ENCODE results near the gene BFSP2.
"Not testable (repeated sequence)": the region's sequence is repeated elsewhere in the genome, so short reads cannot be mapped to it uniquely, and the experiment has no call there.

Gene BFSP2

GRCh38 chr3:133477487-133477886, 77.6 kb downstream of the BFSP2 start:
- Histone ChIP-seq H3K36me3 (replicated peaks; ENCODE audit: low read depth, low read length) (no peaks in the 10 kb centered on the region), H3K9me3 (ENCODE audit: insufficient read depth, low read length) (peaks cover 4% of the 10 kb centered on the region; the same call in 1 of the 2 replicates), H3K27me3 (ENCODE audit: low read depth, low read length) (no peaks in the 10 kb centered on the region), H3K4me2 (ENCODE audit: low read length) (peak overlapping the region; percentile 95), H4K20me1 (ENCODE audit: insufficient read depth, low read length) (no peaks in the 10 kb centered on the region), H3K4me1 (ENCODE audit: low read length) (peaks cover 72% of the 10 kb centered on the region), H3K27ac (ENCODE audit: low read length) (peak overlapping the region; percentile 98), H3K79me2 (ENCODE audit: low read length) (no peaks in the 10 kb centered on the region), H3K4me3 (ENCODE audit: low read length) (no peak overlapping the region; the same call in 1 of the 2 replicates), H2AFZ (ENCODE audit: low read depth, low read length) (peak overlapping the region; percentile 24; the same call in 1 of the 2 replicates), H3K9ac (ENCODE audit: low read length) (peak overlapping the region; percentile 73; the same call in 1 of the 2 replicates)
- TF ChIP-seq, protein P1, sequence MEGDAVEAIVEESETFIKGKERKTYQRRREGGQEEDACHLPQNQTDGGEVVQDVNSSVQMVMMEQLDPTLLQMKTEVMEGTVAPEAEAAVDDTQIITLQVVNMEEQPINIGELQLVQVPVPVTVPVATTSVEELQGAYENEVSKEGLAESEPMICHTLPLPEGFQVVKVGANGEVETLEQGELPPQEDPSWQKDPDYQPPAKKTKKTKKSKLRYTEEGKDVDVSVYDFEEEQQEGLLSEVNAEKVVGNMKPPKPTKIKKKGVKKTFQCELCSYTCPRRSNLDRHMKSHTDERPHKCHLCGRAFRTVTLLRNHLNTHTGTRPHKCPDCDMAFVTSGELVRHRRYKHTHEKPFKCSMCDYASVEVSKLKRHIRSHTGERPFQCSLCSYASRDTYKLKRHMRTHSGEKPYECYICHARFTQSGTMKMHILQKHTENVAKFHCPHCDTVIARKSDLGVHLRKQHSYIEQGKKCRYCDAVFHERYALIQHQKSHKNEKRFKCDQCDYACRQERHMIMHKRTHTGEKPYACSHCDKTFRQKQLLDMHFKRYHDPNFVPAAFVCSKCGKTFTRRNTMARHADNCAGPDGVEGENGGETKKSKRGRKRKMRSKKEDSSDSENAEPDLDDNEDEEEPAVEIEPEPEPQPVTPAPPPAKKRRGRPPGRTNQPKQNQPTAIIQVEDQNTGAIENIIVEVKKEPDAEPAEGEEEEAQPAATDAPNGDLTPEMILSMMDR (IDR thresholded peaks at IDR 0.05; ENCODE audit: low read depth, low read length) = no peak
- no peak for TF ChIP-seq EZH2phosphoT487 (IDR thresholded peaks at IDR 0.05; ENCODE audit: low read depth)

DNA sequence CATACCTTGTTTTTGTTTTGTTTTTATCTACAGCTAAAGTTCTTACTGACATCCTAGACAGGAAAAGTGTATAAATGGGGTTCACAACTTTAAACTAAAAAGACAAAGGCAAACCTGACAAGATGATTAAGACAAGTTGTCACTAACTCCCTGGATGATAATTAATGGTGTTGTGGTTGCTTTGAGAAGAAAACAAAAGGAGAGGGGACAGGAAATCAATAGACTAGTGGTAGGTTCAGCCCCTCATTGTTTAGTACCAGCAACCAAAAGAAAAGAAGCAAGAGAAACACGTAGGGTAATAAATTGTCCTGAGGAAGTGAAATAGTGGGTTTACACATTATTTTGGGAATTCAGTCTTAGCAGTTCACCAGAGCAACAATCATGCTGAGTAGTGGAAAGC, 78.8 kb downstream of the BFSP2 start:
- H3K27me3 ChIP-seq (ENCODE audit: low read depth, low read length) = no peaks in the 10 kb centered on the region
- no peaks in the 10 kb centered on the region for H3K36me3 ChIP-seq (replicated peaks; ENCODE audit: low read depth, low read length)
- H2AFZ ChIP-seq (ENCODE audit: low read depth, low read length) = no peak overlapping the region
- no peaks in the 10 kb centered on the region for H4K20me1 ChIP-seq (ENCODE audit: insufficient read depth, low read length)
- no peak overlapping the region for H3K27ac ChIP-seq (ENCODE audit: low read length)
- TF ChIP-seq, protein P1 (IDR thresholded peaks at IDR 0.05; ENCODE audit: low read depth, low read length) = no peak
- no peak for TF ChIP-seq EZH2phosphoT487 (IDR thresholded peaks at IDR 0.05; ENCODE audit: low read depth)
- H3K4me3 ChIP-seq (ENCODE audit: low read length) = no peak overlapping the region
- H3K79me2 ChIP-seq (ENCODE audit: low read length) = no peaks in the 10 kb centered on the region
- no peak overlapping the region for H3K9ac ChIP-seq (ENCODE audit: low read length)
- peaks cover 4% of the 10 kb centered on the region; the same call in 1 of the 2 replicates for H3K9me3 ChIP-seq (ENCODE audit: insufficient read depth, low read length)
- peaks cover 67% of the 10 kb centered on the region for H3K4me1 ChIP-seq (ENCODE audit: low read length)
- 0 out of 2 replicates have a peak overlapping the region, but pooled peaks have one; percentile 6 for H3K4me2 ChIP-seq (ENCODE audit: low read length)

DNA sequence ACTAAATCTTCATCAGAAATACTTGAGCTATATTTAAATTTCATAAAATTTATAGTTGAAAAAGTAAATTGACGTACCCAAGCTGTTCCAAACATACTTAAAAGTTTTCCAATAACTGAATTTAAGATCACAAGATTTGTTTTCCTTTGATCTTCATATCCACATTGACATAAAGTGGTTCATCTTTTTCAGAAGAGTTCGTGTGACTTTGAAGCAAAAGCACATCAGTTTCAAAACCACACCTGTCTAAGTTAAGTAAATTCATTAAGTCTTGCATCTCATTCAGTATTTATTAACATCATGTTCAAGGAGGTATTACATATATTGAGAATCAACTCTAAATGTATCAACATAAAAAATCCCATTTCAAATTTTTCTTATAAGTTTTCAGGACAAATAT, 79.5 kb downstream of the BFSP2 start:
- TF ChIP-seq EZH2phosphoT487 (IDR thresholded peaks at IDR 0.05; ENCODE audit: low read depth) = no peak
- TF ChIP-seq, protein P1 (IDR thresholded peaks at IDR 0.05; ENCODE audit: low read depth, low read length) = no peak

DNA sequence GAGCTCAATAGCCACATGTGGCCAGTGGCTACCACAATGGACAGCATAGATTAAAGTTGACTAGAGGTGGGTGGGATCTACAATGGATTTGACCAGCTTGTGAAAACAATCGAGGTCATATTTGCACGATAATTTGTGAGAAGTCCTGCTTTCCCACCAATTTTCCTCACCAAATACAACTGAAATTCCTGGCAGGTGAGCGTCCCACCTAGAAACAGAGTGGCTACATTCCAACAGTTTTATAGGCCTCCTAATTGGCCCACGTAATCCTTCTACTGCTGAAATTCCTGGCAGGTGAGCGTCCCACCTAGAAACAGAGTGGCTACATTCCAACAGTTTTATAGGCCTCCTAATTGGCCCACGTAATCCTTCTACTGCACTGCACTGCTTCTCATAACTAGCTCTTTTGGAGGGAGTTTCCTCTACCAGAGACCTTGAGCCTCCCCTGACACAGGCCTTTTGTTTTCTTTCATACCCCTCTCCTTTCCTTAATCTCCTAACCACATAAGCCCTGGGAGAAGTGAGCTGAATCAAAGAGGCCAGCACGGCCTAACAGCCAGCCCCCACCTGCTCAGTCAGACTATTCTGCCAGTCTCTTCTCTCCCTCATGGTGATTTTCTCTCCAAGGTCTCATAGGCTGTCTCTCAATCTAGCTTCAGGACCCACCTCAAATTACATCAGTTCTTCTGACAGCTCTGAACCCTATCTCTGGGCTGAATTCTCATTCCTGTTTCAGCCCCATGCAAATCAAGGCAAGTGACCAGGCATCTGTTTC, 80.2 kb downstream of the BFSP2 start:
- Histone ChIP-seq H3K27ac (ENCODE audit: low read length) (peak overlapping the region; percentile 68), H3K27me3 (ENCODE audit: low read depth, low read length) (no peaks in the 10 kb centered on the region), H3K79me2 (ENCODE audit: low read length) (no peaks in the 10 kb centered on the region), H3K4me2 (ENCODE audit: low read length) (peak overlapping the region; percentile 43), H3K9me3 (ENCODE audit: insufficient read depth, low read length) (peaks cover 4% of the 10 kb centered on the region; the same call in 1 of the 2 replicates), H3K36me3 (replicated peaks; ENCODE audit: low read depth, low read length) (no peaks in the 10 kb centered on the region), H3K4me3 (ENCODE audit: low read length) (no peak overlapping the region), H3K4me1 (ENCODE audit: low read length) (peaks cover 52% of the 10 kb centered on the region), H2AFZ (ENCODE audit: low read depth, low read length) (peak overlapping the region; percentile 87), H3K9ac (ENCODE audit: low read length) (peak overlapping the region; percentile 15), H4K20me1 (ENCODE audit: insufficient read depth, low read length) (no peaks in the 10 kb centered on the region)
- TF ChIP-seq, protein P1 (IDR thresholded peaks at IDR 0.05; ENCODE audit: low read depth, low read length) = no peak
- no peak for TF ChIP-seq EZH2phosphoT487 (IDR thresholded peaks at IDR 0.05; ENCODE audit: low read depth)

More for the DNA sequence above, 79.5 kb downstream of the BFSP2 start:
- Histone ChIP-seq H2AFZ (ENCODE audit: low read depth, low read length) (no peak overlapping the region), H3K9me3 (ENCODE audit: insufficient read depth, low read length) (peaks cover 4% of the 10 kb centered on the region; the same call in 1 of the 2 replicates), H3K27ac (ENCODE audit: low read length) (no peak overlapping the region), H4K20me1 (ENCODE audit: insufficient read depth, low read length) (no peaks in the 10 kb centered on the region), H3K4me3 (ENCODE audit: low read length) (no peak overlapping the region), H3K9ac (ENCODE audit: low read length) (no peak overlapping the region), H3K79me2 (ENCODE audit: low read length) (no peaks in the 10 kb centered on the region), H3K27me3 (ENCODE audit: low read depth, low read length) (no peaks in the 10 kb centered on the region), H3K36me3 (replicated peaks; ENCODE audit: low read depth, low read length) (no peaks in the 10 kb centered on the region), H3K4me2 (ENCODE audit: low read length) (no peak overlapping the region), H3K4me1 (ENCODE audit: low read length) (peaks cover 59% of the 10 kb centered on the region)

- not testable (repeated sequence) for H3K27ac ChIP-seq (ENCODE audit: low read length); H3K79me2 ChIP-seq (ENCODE audit: low read length)
These were observed 82.6 kb downstream of the BFSP2 start for GRCh38 chr3:133482474-133482873.

More at GRCh38 chr3:133482474-133482873, 82.6 kb downstream of the BFSP2 start:
- H3K36me3 ChIP-seq (replicated peaks; ENCODE audit: low read depth, low read length); H3K27me3 ChIP-seq (ENCODE audit: low read depth, low read length); H3K4me3 ChIP-seq (ENCODE audit: low read length); H3K4me2 ChIP-seq (ENCODE audit: low read length); H3K9ac ChIP-seq (ENCODE audit: low read length); H2AFZ ChIP-seq (ENCODE audit: low read depth, low read length); H4K20me1 ChIP-seq (ENCODE audit: insufficient read depth, low read length): not testable (repeated sequence)
- Histone ChIP-seq H3K4me1 (ENCODE audit: low read length) (peaks cover 29% of the 10 kb centered on the region), H3K9me3 (ENCODE audit: insufficient read depth, low read length) (peaks cover 14% of the 10 kb centered on the region; the same call in 1 of the 2 replicates)

Measured in OCI-LY3 (cell line).